Kidney epithelial cell (primary cell): ENCODE measurements around the gene CDH12. TPM values are rescaled to one million over a fixed set of nuclear protein-coding genes. Genes with fewer than 3 reads are reported as not detected.

Source experiments
- DNase-seq: peaks from one replicate; pipeline ENCODE4 v3.0.0-alpha.2; 2010; ENCODE audit warnings: low read depth
- H3K27me3 ChIP-seq: 2 replicates; pipeline ENCODE4 v1.6.0; 2011; ENCODE audit warnings: low read length; ENCODE audit not compliant: control insufficient read depth, insufficient read depth
- H3K36me3 ChIP-seq: 2 replicates; pipeline ENCODE4 v1.5.1; 2011; ENCODE audit warnings: low read length; ENCODE audit not compliant: control insufficient read depth, insufficient read depth
- H3K4me3 ChIP-seq: 2 replicates; pipeline ENCODE4 v1.5.1; 2011; ENCODE audit warnings: low read depth, mild to moderate bottlenecking, control low read depth, low read length
- total RNA-seq: library from RNA; depleted of rRNA; stranded (reverse); fragments of >200 nt; gene quantifications from 2 replicates; pipeline ENCODE4 v1.2.3, GENCODE V29; 2015
- TF ChIP-seq, protein P1 (sequence below): IDR thresholded peaks from 2 replicates; pipeline ENCODE4 v1.5.1; 2011; ENCODE audit warnings: mild to moderate bottlenecking, moderate library complexity, low read length, control low read depth, inconsistent platforms; ENCODE audit not compliant: insufficient read depth, poor library complexity, severe bottlenecking

Gene CDH12
- total RNA-seq, 1 donor from 2014 or later, result not detected

DNA sequence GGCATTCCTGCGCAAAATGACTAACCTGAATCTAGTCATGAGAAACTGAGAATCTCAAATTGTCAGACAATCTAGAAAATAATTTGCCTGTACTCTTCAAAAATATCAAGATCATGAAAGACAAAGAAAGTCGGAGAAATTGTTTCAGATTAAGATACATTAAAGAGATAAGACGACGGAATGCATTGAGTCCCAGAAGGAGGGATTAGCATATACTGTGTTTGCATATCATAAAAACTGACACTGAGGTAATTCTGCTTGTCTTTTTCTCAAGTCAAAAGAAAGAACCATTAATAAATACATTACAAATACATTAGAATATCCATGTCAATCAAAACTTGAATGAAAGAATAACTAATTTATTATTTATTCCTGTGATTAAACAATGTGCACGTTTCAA lies 88.4 kb downstream of the CDH12 start:
- no peak overlapping the region for H3K4me3 ChIP-seq
- no peak for DNase-seq
- no peaks in the 10 kb centered on the region for H3K27me3 ChIP-seq
- TF ChIP-seq, protein P1, sequence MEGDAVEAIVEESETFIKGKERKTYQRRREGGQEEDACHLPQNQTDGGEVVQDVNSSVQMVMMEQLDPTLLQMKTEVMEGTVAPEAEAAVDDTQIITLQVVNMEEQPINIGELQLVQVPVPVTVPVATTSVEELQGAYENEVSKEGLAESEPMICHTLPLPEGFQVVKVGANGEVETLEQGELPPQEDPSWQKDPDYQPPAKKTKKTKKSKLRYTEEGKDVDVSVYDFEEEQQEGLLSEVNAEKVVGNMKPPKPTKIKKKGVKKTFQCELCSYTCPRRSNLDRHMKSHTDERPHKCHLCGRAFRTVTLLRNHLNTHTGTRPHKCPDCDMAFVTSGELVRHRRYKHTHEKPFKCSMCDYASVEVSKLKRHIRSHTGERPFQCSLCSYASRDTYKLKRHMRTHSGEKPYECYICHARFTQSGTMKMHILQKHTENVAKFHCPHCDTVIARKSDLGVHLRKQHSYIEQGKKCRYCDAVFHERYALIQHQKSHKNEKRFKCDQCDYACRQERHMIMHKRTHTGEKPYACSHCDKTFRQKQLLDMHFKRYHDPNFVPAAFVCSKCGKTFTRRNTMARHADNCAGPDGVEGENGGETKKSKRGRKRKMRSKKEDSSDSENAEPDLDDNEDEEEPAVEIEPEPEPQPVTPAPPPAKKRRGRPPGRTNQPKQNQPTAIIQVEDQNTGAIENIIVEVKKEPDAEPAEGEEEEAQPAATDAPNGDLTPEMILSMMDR, result no peak
- H3K36me3 ChIP-seq, result no peaks in the 10 kb centered on the region

DNA sequence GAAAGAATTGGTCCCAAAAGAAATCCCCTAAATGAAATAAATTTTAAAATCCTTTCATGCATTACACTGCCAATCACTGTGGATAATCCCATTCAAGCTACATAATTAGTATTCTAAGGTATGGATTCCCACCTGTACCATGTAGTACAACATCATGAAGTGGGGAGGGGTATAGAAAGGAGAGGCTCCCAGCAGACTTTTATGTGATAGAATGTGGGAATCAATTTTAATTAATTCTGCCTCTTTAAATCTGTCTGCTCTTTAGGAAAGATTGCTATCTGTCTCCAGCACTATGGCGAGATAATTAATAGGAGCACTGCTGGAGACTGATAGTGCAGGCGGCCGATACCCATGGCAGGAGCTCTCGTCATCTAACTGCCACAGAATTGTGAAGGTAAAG lies 95.4 kb downstream of the CDH12 start:
- no peaks in the 10 kb centered on the region for H3K27me3 ChIP-seq
- TF ChIP-seq, protein P1, result no peak
- no peak for DNase-seq
- H3K4me3 ChIP-seq, result no peak overlapping the region
- H3K36me3 ChIP-seq, result no peaks in the 10 kb centered on the region

DNA sequence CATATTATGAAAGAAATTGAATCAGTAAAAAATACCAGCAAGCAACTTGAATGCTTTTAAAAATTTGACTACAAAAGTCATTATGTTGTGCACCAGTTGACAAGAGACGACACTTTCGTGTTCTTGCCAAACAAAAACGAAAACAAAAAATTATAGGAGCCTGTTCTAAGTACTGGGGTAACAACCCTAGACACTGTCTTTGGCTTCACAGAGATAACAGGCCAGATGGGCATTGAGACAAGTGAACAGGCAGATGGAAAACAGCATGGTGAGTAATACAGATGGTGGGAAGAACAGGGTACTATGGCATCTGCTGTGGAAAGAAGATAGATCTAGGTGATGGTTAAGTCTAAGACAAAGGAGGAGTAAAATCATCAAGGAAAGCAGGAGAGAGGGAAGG lies 99.0 kb downstream of the CDH12 start:
- Histone ChIP-seq H3K4me3 (no peak overlapping the region), H3K36me3 (no peaks in the 10 kb centered on the region), H3K27me3 (no peaks in the 10 kb centered on the region)
- DNase-seq, result no peak
- TF ChIP-seq, protein P1, result no peak

DNA sequence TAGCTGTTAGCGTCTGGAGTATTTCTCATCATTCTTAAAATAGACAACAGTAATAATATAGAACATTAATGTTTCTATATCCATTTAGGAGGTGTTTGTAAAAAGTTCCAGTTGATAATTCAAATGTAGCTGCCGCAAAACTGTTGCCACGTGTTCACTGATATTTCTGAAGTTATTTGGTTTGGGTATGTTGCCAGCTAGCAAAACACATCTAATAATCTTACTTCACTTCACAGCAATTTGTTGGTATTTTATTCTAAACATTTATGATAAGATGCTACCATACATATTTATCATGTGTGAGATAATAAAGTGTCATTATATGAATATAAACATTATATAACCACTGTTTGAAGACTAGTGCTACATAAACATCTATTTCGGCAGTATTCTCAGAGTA lies 101.6 kb downstream of the CDH12 start:
- H3K27me3 ChIP-seq, result no peaks in the 10 kb centered on the region
- no peak overlapping the region for H3K4me3 ChIP-seq
- TF ChIP-seq, protein P1, result no peak
- no peaks in the 10 kb centered on the region for H3K36me3 ChIP-seq
- DNase-seq, result no peak

DNA sequence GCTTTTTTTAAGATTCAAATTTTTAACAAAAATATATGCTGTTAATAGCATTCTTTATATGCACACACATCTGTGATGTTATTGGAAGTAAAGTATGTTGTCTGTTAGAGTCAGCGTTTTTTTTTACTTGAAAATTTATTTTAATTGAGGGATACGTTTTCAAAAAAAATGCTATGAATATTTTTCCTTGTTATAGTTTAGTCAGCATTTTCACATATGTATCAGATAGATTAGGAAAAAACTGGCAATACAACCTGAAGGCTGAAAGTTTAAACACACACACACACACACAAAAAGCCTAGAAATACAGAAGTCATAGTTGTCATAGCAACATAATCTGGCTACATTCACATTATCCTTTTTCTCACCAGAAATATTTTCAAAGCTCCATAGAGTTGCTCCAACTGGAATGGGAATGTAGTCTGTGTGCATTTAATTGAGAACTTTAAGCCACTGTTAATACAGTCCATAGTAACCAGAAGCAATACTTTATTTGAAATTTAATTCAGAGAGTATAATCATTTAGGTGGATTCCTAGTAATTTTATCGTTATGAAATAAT lies 116.6 kb downstream of the CDH12 start:
- no peaks in the 10 kb centered on the region for H3K36me3 ChIP-seq
- TF ChIP-seq, protein P1, result no peak

DNA sequence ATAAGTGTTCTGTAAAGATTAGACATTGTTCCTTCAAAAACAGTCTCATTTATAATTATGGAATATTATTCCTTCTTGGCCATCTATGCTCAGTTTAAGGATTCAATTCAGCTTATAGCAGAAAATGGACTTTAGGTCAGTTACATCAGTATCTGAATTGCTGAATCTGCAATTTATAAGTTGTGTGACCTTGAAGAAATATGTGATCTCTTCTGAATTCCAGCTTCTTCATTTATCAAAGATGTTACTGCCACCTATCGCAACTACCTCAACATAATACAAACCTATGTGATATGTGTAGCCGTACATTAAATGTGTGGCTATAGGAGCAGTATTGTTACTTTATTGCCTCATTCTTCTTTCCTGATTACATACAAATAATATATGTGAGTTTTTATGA lies 118.2 kb downstream of the CDH12 start:
- Histone ChIP-seq H3K4me3 (no peak overlapping the region), H3K27me3 (no peaks in the 10 kb centered on the region), H3K36me3 (no peaks in the 10 kb centered on the region)
- TF ChIP-seq, protein P1, result no peak
- DNase-seq, result no peak

More for the DNA sequence above, 116.6 kb downstream of the CDH12 start:
- no peaks in the 10 kb centered on the region for H3K27me3 ChIP-seq
- DNase-seq, result no peak
- H3K4me3 ChIP-seq, result no peak overlapping the region
